Upper lobe of left lung (tissue), 6 donors: ENCODE results near the gene KLHDC3. TPM values are rescaled to one million over a fixed set of nuclear protein-coding genes. Genes with fewer than 3 reads are reported as not detected.

Experiments used
- ATAC-seq, 2 donors: fragments of 200-7000 bp; cut with Tn5 transposase; one replicate each; pipeline ENCODE4 v1.9.1; 2022; ENCODE audit warnings: mild to moderate bottlenecking in 2 of 2, moderate library complexity in 2 of 2; ENCODE audit not compliant: low FRiP score in 2 of 2
- DNase-seq, 2 donors: peaks; one replicate each; pipeline ENCODE4 v3.0.0-alpha.2; 2019 to 2020
- H3K27ac ChIP-seq, 4 donors: fragments of 200-600 bp; sonication (generic); one replicate each; pipeline ENCODE4 v1.5.1; 2016 to 2019
- H3K27me3 ChIP-seq, 4 donors: fragments of 200-600 bp; sonication (generic); one replicate each; pipeline ENCODE4 v1.5.1; 2017 to 2019
- H3K36me3 ChIP-seq, 4 donors: fragments of 200-600 bp; sonication (generic); one replicate each; pipeline ENCODE4 v1.5.1; 2016 to 2019
- H3K4me1 ChIP-seq, 4 donors: fragments of 200-600 bp; sonication (generic); one replicate each; pipeline ENCODE4 v1.5.1; 2018 to 2019
- H3K4me3 ChIP-seq, 4 donors: fragments of 200-600 bp; sonication (generic); one replicate each; pipeline ENCODE4 v1.5.1; 2017 to 2019; ENCODE audit warnings: mild to moderate bottlenecking in 2 of 4, moderate library complexity in 1 of 4
- H3K9me3 ChIP-seq, 4 donors: fragments of 200-600 bp; sonication (generic); one replicate each; pipeline ENCODE4 v1.5.1; 2018 to 2019
- EP300 ChIP-seq, 4 donors: sonication (generic); formaldehyde crosslinking; IDR thresholded peaks; one replicate each; pipeline ENCODE4 v1.5.1; 2017; ENCODE audit warnings: antibody characterized with exemption in 4 of 4, control low read depth in 2 of 4
- POLR2A ChIP-seq, 4 donors: fragments of 450-650 bp; IDR thresholded peaks; one replicate each; pipeline ENCODE4 v1.5.1; 2016 to 2017; ENCODE audit warnings: antibody characterized with exemption in 4 of 4, mild to moderate bottlenecking in 2 of 4
- POLR2AphosphoS5 ChIP-seq, 2 donors: sonication (generic); formaldehyde crosslinking; IDR thresholded peaks; one replicate each; pipeline ENCODE4 v1.5.1; 2017; ENCODE audit warnings: antibody characterized with exemption in 2 of 2
- WGBS, 2 donors: methylation state at CpG; one replicate each; pipeline ENCODE4 v1.1.5; 2017 to 2018; 5-methylcytosine and 5-hydroxymethylcytosine counted together
- total RNA-seq, 6 donors: library from RNA; depleted of rRNA in 4 of 6; stranded (reverse); fragments of >200 nt in 4 of 6; gene quantifications; one replicate each; pipeline versions ENCODE4 v1.1.0 to v1.2.1, GENCODE V29; 2016 to 2021
- TF ChIP-seq, protein P1 (sequence below), 6 experiments: fragments of 450-650 bp in 4 of 6; fragments of 200-600 bp in 2 of 6; sonication (generic) in 2 of 6; IDR thresholded peaks; one replicate each; pipeline ENCODE4 v1.5.1; 2016 to 2019; ENCODE audit warnings: antibody characterized with exemption in 6 of 6
- donor health status: DM: no; HTN: no; CAD: no; lungs with moderate emphysema.
- donor health status: DM: no; HTN: yes; CAD: no; lungs with severe emphysema.

KLHDC3 gene, protein sequence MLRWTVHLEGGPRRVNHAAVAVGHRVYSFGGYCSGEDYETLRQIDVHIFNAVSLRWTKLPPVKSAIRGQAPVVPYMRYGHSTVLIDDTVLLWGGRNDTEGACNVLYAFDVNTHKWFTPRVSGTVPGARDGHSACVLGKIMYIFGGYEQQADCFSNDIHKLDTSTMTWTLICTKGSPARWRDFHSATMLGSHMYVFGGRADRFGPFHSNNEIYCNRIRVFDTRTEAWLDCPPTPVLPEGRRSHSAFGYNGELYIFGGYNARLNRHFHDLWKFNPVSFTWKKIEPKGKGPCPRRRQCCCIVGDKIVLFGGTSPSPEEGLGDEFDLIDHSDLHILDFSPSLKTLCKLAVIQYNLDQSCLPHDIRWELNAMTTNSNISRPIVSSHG
- total RNA-seq = 10 to 100 TPM; 36.7 to 74.0 (median 59.3) TPM

DNA sequence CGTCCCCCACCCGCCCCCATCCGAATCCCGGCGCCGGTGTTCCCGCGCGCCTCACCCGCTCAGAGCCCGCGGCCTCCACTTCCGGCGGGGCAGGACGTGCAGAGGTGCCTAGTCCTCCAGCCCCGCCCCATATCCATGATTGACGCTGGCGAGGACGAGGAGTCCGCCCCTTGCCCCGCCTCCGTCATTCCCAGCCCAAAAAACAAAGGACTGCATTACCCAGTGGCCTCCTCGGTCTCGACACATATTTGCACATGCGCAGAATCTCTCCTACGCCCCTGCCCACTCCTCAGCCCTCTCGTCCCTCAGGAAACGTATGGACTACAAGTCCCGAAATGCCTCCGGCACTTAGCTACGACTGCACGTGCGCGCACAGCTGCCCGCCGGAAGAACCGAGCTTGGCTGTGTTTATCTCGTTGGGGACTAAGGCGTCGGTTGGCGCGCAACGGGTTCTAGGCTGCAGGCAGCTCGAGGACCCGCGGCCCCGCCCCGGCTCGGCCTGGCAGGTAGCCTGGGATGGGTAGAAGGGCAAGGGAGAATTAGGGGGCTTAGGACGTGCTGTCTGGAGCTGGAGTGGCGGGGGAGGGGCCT, at the start of gene KLHDC3, which contains the start of gene MEA1:
Gene KLHDC3, plus strand, starts transcription at position 407 of the 591 bp plus-strand sequence. CDS start 2,944 bp downstream, outside the sequence.
Gene MEA1, minus strand, starts transcription at position 104 of the 591 bp plus-strand sequence. CDS start 133 bp downstream, outside the sequence.
- ATAC-seq (peak; percentile 98 to 99), DNase-seq (peak; percentile 96 to 100)
- no peaks in the 10 kb centered on the region for H3K9me3 ChIP-seq
- H3K27me3 ChIP-seq = no peaks in the 10 kb centered on the region
- peaks cover 36 to 46% (median 41%) of the 10 kb centered on the region in 4 donors for H3K4me1 ChIP-seq
- peak within 1 kb of the TSS; percentile 74 to 91 (median 84) for H3K27ac ChIP-seq
- TF ChIP-seq POLR2A (IDR thresholded peaks at IDR 0.05) (peak in 1 of 4 donors; percentile 70), EP300 (IDR thresholded peaks at IDR 0.05) (no peak), POLR2AphosphoS5 (IDR thresholded peaks at IDR 0.05) (peak; percentile 80 to 87)
- TF ChIP-seq, protein P1, sequence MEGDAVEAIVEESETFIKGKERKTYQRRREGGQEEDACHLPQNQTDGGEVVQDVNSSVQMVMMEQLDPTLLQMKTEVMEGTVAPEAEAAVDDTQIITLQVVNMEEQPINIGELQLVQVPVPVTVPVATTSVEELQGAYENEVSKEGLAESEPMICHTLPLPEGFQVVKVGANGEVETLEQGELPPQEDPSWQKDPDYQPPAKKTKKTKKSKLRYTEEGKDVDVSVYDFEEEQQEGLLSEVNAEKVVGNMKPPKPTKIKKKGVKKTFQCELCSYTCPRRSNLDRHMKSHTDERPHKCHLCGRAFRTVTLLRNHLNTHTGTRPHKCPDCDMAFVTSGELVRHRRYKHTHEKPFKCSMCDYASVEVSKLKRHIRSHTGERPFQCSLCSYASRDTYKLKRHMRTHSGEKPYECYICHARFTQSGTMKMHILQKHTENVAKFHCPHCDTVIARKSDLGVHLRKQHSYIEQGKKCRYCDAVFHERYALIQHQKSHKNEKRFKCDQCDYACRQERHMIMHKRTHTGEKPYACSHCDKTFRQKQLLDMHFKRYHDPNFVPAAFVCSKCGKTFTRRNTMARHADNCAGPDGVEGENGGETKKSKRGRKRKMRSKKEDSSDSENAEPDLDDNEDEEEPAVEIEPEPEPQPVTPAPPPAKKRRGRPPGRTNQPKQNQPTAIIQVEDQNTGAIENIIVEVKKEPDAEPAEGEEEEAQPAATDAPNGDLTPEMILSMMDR (IDR thresholded peaks at IDR 0.05) = no peak
- 1% methylated on average over 22 to 33 of the region's 51 CpGs for WGBS, 2 donors
- peak within 1 kb of the TSS; percentile 77 to 97 (median 81) for H3K4me3 ChIP-seq
- H3K36me3 ChIP-seq = peaks cover 15 to 55% (median 45%) of the 10 kb centered on the region in 4 donors

DNA sequence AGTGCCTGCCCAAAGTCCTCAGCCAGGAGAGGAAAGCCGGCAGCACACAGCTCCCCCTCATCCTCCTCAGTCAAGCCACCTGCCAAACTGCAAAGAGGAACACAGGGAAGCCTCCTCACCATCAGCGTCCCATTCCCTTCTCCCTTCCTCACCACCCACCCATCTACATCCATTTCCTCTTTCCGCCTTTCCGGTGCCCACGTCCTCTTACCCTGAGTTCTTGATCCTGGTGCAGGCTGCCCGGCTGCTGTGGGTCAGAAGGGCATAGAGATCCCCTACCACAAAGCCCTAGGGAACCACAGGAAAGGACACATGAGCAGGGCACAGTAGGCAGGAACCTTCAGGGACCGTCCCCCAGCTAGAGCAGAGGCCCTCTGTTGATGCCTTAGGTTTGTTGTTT, 47.5 kb upstream of the KLHDC3 start:
- H3K27ac ChIP-seq = no peak overlapping the region
- TF ChIP-seq EP300 (IDR thresholded peaks at IDR 0.05) (no peak), POLR2AphosphoS5 (IDR thresholded peaks at IDR 0.05) (no peak), POLR2A (IDR thresholded peaks at IDR 0.05) (no peak)
- TF ChIP-seq, protein P1 (IDR thresholded peaks at IDR 0.05) = no peak
- no peaks in the 10 kb centered on the region for H3K27me3 ChIP-seq
- 78 to 79% methylated on average over 7 of the region's 7 CpGs for WGBS, 2 donors
- ATAC-seq (no peak), DNase-seq (no peak)
- H3K36me3 ChIP-seq = peaks cover 8 to 66% (median 26%) of the 10 kb centered on the region in 4 donors
- no peak overlapping the region for H3K4me3 ChIP-seq
- no peaks in the 10 kb centered on the region for H3K9me3 ChIP-seq
- H3K4me1 ChIP-seq = no peaks in the 10 kb centered on the region

DNA sequence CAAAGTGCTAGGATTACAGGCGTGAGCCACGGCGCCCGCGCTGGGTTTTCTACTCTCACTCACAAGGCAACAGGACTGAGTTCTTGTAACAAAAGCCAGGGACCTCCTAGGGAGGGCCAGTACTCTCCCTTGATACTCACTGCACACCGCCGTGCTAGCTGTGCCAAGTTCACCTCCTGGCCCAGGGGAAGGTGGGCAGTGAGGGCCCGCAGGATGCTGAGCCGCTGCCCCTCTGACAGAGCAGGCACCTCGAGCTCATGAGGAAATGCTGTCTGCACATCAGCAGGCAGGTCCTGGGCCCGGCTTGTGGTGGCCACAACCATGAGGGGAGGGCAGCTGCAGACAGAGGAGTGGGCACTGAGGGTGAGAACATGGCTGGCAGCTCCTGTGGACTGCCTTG, 46.8 kb upstream of the KLHDC3 start:
- ATAC-seq = no peak
- H3K27ac ChIP-seq = no peak overlapping the region
- H3K9me3 ChIP-seq = no peaks in the 10 kb centered on the region
- peak in 1 of 2 donors; percentile 50 for DNase-seq
- no peaks in the 10 kb centered on the region for H3K27me3 ChIP-seq
- H3K4me3 ChIP-seq = no peak overlapping the region
- no peaks in the 10 kb centered on the region for H3K4me1 ChIP-seq
- H3K36me3 ChIP-seq = peaks cover 8 to 66% (median 26%) of the 10 kb centered on the region in 4 donors
- 96 to 98% methylated on average over 9 to 11 of the region's 11 CpGs for WGBS, 2 donors
- TF ChIP-seq, protein P1 (IDR thresholded peaks at IDR 0.05) = no peak

DNA sequence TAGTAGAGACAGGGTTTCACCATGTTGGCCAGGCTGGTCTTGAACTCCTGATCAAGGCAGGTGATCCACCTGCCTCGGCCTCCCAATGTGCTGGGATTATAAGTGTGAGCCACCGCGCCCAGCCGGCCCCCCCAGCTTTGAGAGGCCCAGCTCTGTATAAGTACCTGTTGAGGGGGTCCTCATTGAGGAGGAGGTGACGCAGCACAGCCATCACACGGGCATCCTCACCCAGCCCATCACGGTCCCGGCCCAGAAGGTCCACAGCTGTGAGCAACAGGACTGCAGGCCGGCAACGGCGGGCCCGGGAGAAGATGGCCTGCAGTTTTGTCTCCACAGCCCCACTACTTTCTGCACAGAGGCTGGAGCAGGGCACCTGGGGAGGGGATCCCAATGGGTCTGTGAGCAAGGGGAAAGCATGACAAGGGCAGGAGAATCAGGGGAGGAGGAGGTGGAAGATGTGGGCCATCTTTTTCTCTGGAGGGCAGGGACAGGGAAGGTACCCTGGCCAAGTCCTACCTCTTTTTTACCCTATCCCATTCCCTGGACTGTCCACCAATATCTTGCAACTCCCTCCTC, 45.8 kb upstream of the KLHDC3 start:
- no peak overlapping the region for H3K27ac ChIP-seq
- TF ChIP-seq POLR2AphosphoS5 (IDR thresholded peaks at IDR 0.05) (no peak), POLR2A (IDR thresholded peaks at IDR 0.05) (no peak), EP300 (IDR thresholded peaks at IDR 0.05) (no peak)
- TF ChIP-seq, protein P1 (IDR thresholded peaks at IDR 0.05) = no peak
- ATAC-seq (no peak), DNase-seq (no peak)
- H3K36me3 ChIP-seq = peaks cover 8 to 59% (median 25%) of the 10 kb centered on the region in 4 donors
- WGBS, 2 donors = 97 to 100% methylated on average over 7 to 9 of the region's 12 CpGs
- no peaks in the 10 kb centered on the region for H3K4me1 ChIP-seq
- no peaks in the 10 kb centered on the region for H3K9me3 ChIP-seq
- no peaks in the 10 kb centered on the region for H3K27me3 ChIP-seq
- H3K4me3 ChIP-seq = no peak overlapping the region
